Smooth muscle cell (in vitro differentiated cells): ENCODE measurements around the gene GUCY2C. TPM values are rescaled to one million over a fixed set of nuclear protein-coding genes. Genes with fewer than 3 reads are reported as not detected.

ENCODE experiments used
- DNase-seq: peaks from one replicate; lab custom pipeline; 2025; ENCODE audit not compliant: unreplicated experiment; lab: John Stamatoyannopoulos, UW
- H2AFZ ChIP-seq: fragments of 200-600 bp; sonication (generic); 2 replicates; pipeline ENCODE4 v1.6.0; 2016; ENCODE audit warnings: antibody characterized with exemption, low read depth, mild to moderate bottlenecking
- H3F3A ChIP-seq: fragments of 200-600 bp; sonication (generic); 2 replicates; pipeline ENCODE4 v1.6.0; 2017; ENCODE audit warnings: antibody characterized with exemption, low read depth
- H3K27ac ChIP-seq: fragments of 200-600 bp; sonication (generic); 2 replicates; pipeline ENCODE4 v1.5.1; 2016; ENCODE audit warnings: low read depth, mild to moderate bottlenecking
- H3K27me3 ChIP-seq: fragments of 200-600 bp; sonication (generic); 2 replicates; pipeline ENCODE4 v1.6.1; 2016; ENCODE audit warnings: low read depth, mild to moderate bottlenecking
- H3K36me3 ChIP-seq: fragments of 200-600 bp; sonication (generic); 2 replicates; pipeline ENCODE4 v1.5.1; 2016; ENCODE audit warnings: low read depth
- H3K4me1 ChIP-seq: fragments of 200-600 bp; sonication (generic); 2 replicates; pipeline ENCODE4 v1.5.1; 2016; ENCODE audit warnings: low read depth
- H3K4me2 ChIP-seq: fragments of 200-600 bp; sonication (generic); 2 replicates; pipeline ENCODE4 v1.6.0; 2016; ENCODE audit warnings: mild to moderate bottlenecking
- H3K4me3 ChIP-seq: fragments of 200-600 bp; sonication (generic); 2 replicates; pipeline ENCODE4 v1.5.1; 2016; ENCODE audit warnings: mild to moderate bottlenecking
- H3K79me2 ChIP-seq: fragments of 200-600 bp; sonication (generic); 2 replicates; pipeline ENCODE4 v1.6.0; 2016; ENCODE audit warnings: low read depth, mild to moderate bottlenecking
- H3K9ac ChIP-seq: fragments of 200-600 bp; sonication (generic); 2 replicates; pipeline ENCODE4 v1.6.0; 2016; ENCODE audit warnings: low read depth
- H3K9me3 ChIP-seq: fragments of 200-600 bp; sonication (generic); replicated peaks from 2 replicates; pipeline ENCODE4 v1.5.1; 2016; ENCODE audit warnings: low read depth
- H4K20me1 ChIP-seq: fragments of 200-600 bp; sonication (generic); 2 replicates; pipeline ENCODE4 v1.6.0; 2016; ENCODE audit warnings: low read depth
- CTCF ChIP-seq: fragments of 200-600 bp; sonication (generic); IDR thresholded peaks from 2 replicates; pipeline ENCODE4 v1.5.1; 2017; ENCODE audit warnings: borderline replicate concordance, mild to moderate bottlenecking, antibody characterized with exemption; ENCODE audit not compliant: insufficient read depth, poor library complexity, severe bottlenecking
- WGBS: methylation state at CpG from one replicate; pipeline ENCODE4 v1.1.7; 2016; ENCODE audit warnings: low lambda C conversion rate; 5-methylcytosine and 5-hydroxymethylcytosine counted together
- polyA plus RNA-seq: library from polyadenylated mRNA; unstranded; fragments of >200 nt; fragmentation: Nextera tagmentation; extraction: Ambion mirVana; gene quantifications from 2 replicates; pipeline ENCODE4 v1.2.1, GENCODE V29; 2016
- total RNA-seq: library from RNA; depleted of rRNA; stranded (reverse); fragments of >200 nt; gene quantifications from 2 replicates; pipeline ENCODE4 v1.2.3, GENCODE V29; 2014

GUCY2C gene
- total and polyA plus RNA-seq, 2 experiments from 2014 or later = not detected

- DNase-seq = no peak
- no peaks in the 10 kb centered on the region for H3K27me3 ChIP-seq
- no peak overlapping the region for H3K4me2 ChIP-seq
- H3K9ac ChIP-seq = no peak overlapping the region
- no peak overlapping the region for H3K4me3 ChIP-seq
- H3F3A ChIP-seq = no peaks in the 10 kb centered on the region
- H3K27ac ChIP-seq = no peak overlapping the region
- 77% methylated on average over 3 of the region's 3 CpGs for WGBS
- no peak for TF ChIP-seq CTCF
- H3K4me1 ChIP-seq = no peaks in the 10 kb centered on the region
- H3K36me3 ChIP-seq = no peaks in the 10 kb centered on the region
- no peak overlapping the region for H2AFZ ChIP-seq
- peaks cover 27% of the 10 kb centered on the region for H3K9me3 ChIP-seq
- no peaks in the 10 kb centered on the region for H4K20me1 ChIP-seq
- no peaks in the 10 kb centered on the region for H3K79me2 ChIP-seq
These were observed 90.9 kb downstream of the GUCY2C start for GRCh38 chr12:14605401-14605989.

GRCh38 chr12:14601692-14602478, 94.5 kb downstream of the GUCY2C start:
- Histone ChIP-seq H3K9ac (no peak overlapping the region), H3K4me2 (no peak overlapping the region), H3K27me3 (no peaks in the 10 kb centered on the region), H4K20me1 (no peaks in the 10 kb centered on the region), H3K4me1 (no peaks in the 10 kb centered on the region), H3K27ac (no peak overlapping the region), H3K36me3 (no peaks in the 10 kb centered on the region), H3K9me3 (peaks cover 32% of the 10 kb centered on the region), H2AFZ (no peak overlapping the region), H3K4me3 (no peak overlapping the region), H3K79me2 (no peaks in the 10 kb centered on the region), H3F3A (no peaks in the 10 kb centered on the region)
- DNase-seq = no peak
- no peak for TF ChIP-seq CTCF
- WGBS = 83% methylated on average over 4 of the region's 4 CpGs

GRCh38 chr12:14597480-14597879, 98.9 kb downstream of the GUCY2C start:
- Histone ChIP-seq H4K20me1 (no peaks in the 10 kb centered on the region), H3K9ac (no peak overlapping the region), H3F3A (no peaks in the 10 kb centered on the region), H3K9me3 (peaks cover 10% of the 10 kb centered on the region), H3K27ac (no peak overlapping the region), H3K79me2 (no peaks in the 10 kb centered on the region), H2AFZ (no peak overlapping the region), H3K36me3 (no peaks in the 10 kb centered on the region), H3K4me2 (no peak overlapping the region), H3K4me3 (no peak overlapping the region), H3K27me3 (no peaks in the 10 kb centered on the region), H3K4me1 (no peaks in the 10 kb centered on the region)
- no peak for DNase-seq
- no peak for TF ChIP-seq CTCF
- WGBS = 91% methylated on average over 3 of the region's 3 CpGs
